NCI-H345 treated with DMSO at 0.1 percent for 48 hours (cell line): ENCODE data around the gene MARCHF5.
"Not testable (repeated sequence)": the region's sequence is repeated elsewhere in the genome, so short reads cannot be mapped to it uniquely, and the experiment has no call there.

Source experiments
- DNase-seq: peaks from one replicate; lab custom pipeline; 2025; ENCODE audit not compliant: unreplicated experiment; lab: John Stamatoyannopoulos, UW

MARCHF5 gene

DNA sequence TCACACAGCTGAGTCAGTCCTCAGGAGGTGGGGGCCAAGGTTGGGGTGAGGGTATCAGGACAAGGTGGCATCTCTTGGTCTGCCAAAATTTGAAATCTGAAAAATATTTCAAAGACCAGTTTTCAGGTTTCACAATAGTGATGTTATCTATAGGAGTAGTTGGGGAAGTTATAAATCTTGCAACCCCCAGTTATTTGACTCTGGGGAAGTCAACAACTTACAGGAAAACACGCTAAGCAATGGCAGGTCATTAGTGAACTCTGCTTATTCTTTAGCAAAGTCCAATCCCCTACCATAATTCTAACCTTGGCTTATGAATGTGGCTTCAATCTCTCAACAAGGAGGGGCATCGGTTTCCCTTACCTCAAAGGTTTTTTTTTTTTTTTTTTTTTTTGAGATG lies 94.9 kb downstream of the MARCHF5 start:
- no peak for DNase-seq

DNA sequence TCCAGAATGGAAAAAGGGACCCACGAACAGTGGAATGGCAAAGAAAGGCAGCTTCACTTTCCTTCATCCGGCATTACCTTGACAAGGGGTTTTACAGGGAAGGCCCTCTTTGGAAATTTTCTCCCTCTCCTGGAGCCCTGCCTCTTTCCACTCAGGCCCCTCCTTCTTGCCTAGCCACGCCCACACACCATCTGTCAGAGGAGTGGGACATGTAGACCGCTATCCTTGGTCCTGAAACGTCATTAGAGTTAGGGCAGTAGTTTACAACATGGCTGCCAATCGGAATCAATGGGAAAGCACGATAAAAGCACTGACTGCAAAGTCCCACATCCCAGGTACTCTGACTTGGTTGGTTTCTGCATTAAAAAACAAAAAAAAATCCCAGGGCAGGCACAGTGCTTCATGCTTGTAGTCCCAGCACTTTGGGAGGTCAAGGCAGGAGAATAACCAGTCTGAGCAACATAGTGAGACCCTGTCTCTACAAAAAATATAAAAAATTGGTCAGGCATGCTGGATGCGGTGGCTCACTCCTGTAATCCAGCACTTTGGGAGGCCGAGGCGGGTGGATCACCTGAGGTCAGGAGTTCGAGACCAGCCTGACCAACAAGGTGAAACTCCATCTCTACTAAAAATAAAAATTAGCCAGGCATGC lies 96.4 kb downstream of the MARCHF5 start:
- DNase-seq: no peak

DNA sequence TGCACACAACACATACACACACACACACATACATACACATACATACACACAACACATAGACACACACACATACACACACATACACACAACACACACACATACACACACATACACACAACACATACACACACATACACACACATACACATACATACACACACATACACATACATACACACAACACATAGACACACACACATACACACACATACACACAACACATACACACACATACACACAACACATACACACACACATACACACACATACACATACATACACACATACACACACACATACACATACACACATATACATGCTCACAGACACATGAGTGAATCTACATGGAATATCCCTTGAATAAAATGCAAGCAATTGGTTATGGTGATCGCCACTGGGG lies 102.2 kb downstream of the MARCHF5 start:
- not testable (repeated sequence) for DNase-seq

DNA sequence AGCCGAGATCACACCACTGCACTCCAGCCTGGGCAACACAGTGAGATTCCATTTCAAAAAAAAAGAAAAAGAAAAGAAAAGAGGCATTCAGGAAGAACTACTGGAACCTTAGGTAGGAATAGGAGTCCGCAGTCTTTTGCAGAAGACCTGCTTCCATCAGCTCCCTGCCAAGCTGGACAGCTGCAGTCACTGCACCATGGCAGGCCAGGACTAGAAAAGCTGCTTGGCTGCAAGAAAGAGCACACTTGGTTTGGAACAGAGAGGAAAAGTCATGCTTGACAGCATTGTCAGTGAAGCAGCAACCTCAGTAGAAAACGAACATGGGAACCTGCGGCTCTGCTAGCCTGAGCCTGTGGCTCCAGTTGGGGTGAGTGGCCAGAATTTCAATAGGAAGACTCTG lies 104.3 kb downstream of the MARCHF5 start:
- no peak for DNase-seq

DNA sequence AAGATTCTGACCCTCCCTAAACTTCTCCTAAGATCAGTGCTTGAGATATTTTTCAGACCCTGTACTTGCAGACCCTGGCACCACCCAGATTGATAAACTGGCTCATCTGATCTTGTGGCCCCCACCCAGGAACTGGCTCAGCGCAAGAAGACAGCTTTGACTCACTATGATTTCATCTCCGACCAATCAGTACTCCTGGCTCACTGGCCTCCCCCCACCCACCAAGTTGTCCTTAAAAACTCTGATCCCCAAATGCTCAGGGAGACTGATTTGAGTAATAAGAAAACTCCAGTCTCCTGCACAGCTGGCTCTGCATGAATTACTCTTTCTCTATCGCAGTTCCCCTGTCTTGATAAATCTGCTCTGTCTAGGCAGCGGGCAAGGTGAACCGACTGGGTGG lies 111.3 kb downstream of the MARCHF5 start:
- DNase-seq: not testable (repeated sequence)
